ENCODE measurements around the gene RPP40. TPM values are rescaled to one million over a fixed set of nuclear protein-coding genes. Genes with fewer than 3 reads are reported as not detected.

Gene RPP40
- total and polyA plus RNA-seq, 9 of the 15 experiments (the other 6 are each of a cell fraction or from before 2014, with no cell fraction given): 22.6 to 114 (median 39.0) TPM

GRCh38 chr6:5044866-5045265, 41.0 kb upstream of the RPP40 start:
- WGBS (ENCODE audit: insufficient coverage, low coverage, missing lambda C conversion rate): 24% methylated on average over 3 of the region's 3 CpGs
- Histone ChIP-seq H3K27me3 (ENCODE audit: control insufficient read depth in 2 of 2, insufficient read depth in 2 of 2, low read length in 2 of 2) (peaks cover 2 to 26% of the 10 kb centered on the region in 2 experiments; a peak in 4 of 5 replicates), H3K36me3 (ENCODE audit: control insufficient read depth, insufficient read depth, low read length) (no peaks in the 10 kb centered on the region), H3K4me3 (no peak overlapping the region), H3K4me2 (ENCODE audit: insufficient read depth, low read length) (no peak overlapping the region), H3K27ac (ENCODE audit: extremely low read depth, low read depth, low read length) (no peak overlapping the region), H3K79me2 (ENCODE audit: control insufficient read depth, insufficient read depth, low read length) (no peaks in the 10 kb centered on the region), H3K9me1 (ENCODE audit: control insufficient read depth, insufficient read depth, low read length) (no peaks in the 10 kb centered on the region), H3K9me3 (replicated peaks; ENCODE audit: control insufficient read depth, insufficient read depth, low read depth, low read length) (no peaks in the 10 kb centered on the region), H4K20me1 (replicated peaks; ENCODE audit: control insufficient read depth, insufficient read depth, low read length) (no peaks in the 10 kb centered on the region), H2AFZ (ENCODE audit: low read depth, low read length) (0 out of 2 replicates have a peak overlapping the region, but pooled peaks have one; percentile 8), H3K4me1 (replicated peaks in 1 of 2; ENCODE audit: control insufficient read depth in 2 of 2, insufficient read depth in 2 of 2, low read length in 2 of 2) (no peaks in the 10 kb centered on the region), H3K9ac (ENCODE audit: insufficient read depth in 1 of 2, low read depth in 2 of 2, low read length in 2 of 2) (no peak overlapping the region)
- FAIRE-seq: no peak
- intact Hi-C loops (cut with micrococcal nuclease) (no loop called here), in situ Hi-C loops (cut with MboI) (no loop called here)
- ChIA-PET CTCF (ENCODE audit: low intra/inter-chr PET ratio) (no interaction called here), POLR2A (no interaction called here)
- no TSS peak for BruUV-seq (replicated peaks)
- no peak for DNase-seq (ENCODE audit: extremely low read depth in 1 of 4, low spot score in 3 of 4)
- ATAC-seq: no peak
- TF ChIP-seq DDX20 (tag; IDR thresholded peaks at IDR 0.05; ENCODE audit: low read depth) (no peak), ARHGAP35 (IDR thresholded peaks at IDR 0.05; ENCODE audit: partially characterized antibody) (no peak), ZSCAN32 (CRISPR knock-in tag; IDR thresholded peaks at IDR 0.05) (no peak), NFXL1 (CRISPR knock-in tag; IDR thresholded peaks at IDR 0.05) (no peak), SMARCB1 (IDR thresholded peaks at IDR 0.05; ENCODE audit: insufficient read length, low read depth) (no peak), NUFIP1 (IDR thresholded peaks at IDR 0.05; ENCODE audit: partially characterized antibody) (no peak), NONO (IDR thresholded peaks at IDR 0.05; ENCODE audit: low read depth in 2 of 2, low read length in 1 of 2) (no peak), ZNF184 (CRISPR knock-in tag; IDR thresholded peaks at IDR 0.05) (no peak), FOXA1 (IDR thresholded peaks at IDR 0.05; ENCODE audit: borderline replicate concordance) (no peak), KAT7 (CRISPR knock-in tag; IDR thresholded peaks at IDR 0.05; ENCODE audit: borderline replicate concordance) (no peak)
- TF ChIP-seq, protein P1, sequence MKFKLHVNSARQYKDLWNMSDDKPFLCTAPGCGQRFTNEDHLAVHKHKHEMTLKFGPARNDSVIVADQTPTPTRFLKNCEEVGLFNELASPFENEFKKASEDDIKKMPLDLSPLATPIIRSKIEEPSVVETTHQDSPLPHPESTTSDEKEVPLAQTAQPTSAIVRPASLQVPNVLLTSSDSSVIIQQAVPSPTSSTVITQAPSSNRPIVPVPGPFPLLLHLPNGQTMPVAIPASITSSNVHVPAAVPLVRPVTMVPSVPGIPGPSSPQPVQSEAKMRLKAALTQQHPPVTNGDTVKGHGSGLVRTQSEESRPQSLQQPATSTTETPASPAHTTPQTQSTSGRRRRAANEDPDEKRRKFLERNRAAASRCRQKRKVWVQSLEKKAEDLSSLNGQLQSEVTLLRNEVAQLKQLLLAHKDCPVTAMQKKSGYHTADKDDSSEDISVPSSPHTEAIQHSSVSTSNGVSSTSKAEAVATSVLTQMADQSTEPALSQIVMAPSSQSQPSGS (CRISPR knock-in tag; IDR thresholded peaks at IDR 0.05): no peak
- TF ChIP-seq, protein P2, sequence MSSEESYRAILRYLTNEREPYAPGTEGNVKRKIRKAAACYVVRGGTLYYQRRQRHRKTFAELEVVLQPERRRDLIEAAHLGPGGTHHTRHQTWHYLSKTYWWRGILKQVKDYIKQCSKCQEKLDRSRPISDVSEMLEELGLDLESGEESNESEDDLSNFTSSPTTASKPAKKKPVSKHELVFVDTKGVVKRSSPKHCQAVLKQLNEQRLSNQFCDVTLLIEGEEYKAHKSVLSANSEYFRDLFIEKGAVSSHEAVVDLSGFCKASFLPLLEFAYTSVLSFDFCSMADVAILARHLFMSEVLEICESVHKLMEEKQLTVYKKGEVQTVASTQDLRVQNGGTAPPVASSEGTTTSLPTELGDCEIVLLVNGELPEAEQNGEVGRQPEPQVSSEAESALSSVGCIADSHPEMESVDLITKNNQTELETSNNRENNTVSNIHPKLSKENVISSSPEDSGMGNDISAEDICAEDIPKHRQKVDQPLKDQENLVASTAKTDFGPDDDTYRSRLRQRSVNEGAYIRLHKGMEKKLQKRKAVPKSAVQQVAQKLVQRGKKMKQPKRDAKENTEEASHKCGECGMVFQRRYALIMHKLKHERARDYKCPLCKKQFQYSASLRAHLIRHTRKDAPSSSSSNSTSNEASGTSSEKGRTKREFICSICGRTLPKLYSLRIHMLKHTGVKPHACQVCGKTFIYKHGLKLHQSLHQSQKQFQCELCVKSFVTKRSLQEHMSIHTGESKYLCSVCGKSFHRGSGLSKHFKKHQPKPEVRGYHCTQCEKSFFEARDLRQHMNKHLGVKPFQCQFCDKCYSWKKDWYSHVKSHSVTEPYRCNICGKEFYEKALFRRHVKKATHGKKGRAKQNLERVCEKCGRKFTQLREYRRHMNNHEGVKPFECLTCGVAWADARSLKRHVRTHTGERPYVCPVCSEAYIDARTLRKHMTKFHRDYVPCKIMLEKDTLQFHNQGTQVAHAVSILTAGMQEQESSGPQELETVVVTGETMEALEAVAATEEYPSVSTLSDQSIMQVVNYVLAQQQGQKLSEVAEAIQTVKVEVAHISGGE (CRISPR knock-in tag; IDR thresholded peaks at IDR 0.05): no peak

All from K562 (cell line).